Trophoblast cell (in vitro differentiated cells and primary cell): ENCODE data around the gene AOX1.

Experiments used
- DNase-seq, 2 donors: peaks; one replicate each; pipeline ENCODE4 v3.0.0-alpha.2; 2016
- H2AFZ ChIP-seq: 2 replicates; pipeline ENCODE4 v1.6.1; 2013; ENCODE audit warnings: low read length, moderate library complexity, mild to moderate bottlenecking; ENCODE audit not compliant: insufficient read depth, poor library complexity
- H2AK5ac ChIP-seq: 2 replicates; pipeline ENCODE4 v1.6.1; 2013; ENCODE audit warnings: mild to moderate bottlenecking, low read length
- H2BK120ac ChIP-seq: 2 replicates; pipeline ENCODE4 v1.6.1; 2013; ENCODE audit warnings: low read length, mild to moderate bottlenecking, moderate library complexity; ENCODE audit not compliant: insufficient read depth, poor library complexity
- H2BK12ac ChIP-seq: 2 replicates; pipeline ENCODE4 v1.6.1; 2013; ENCODE audit warnings: mild to moderate bottlenecking, low read length, moderate library complexity
- H2BK5ac ChIP-seq: 2 replicates; pipeline ENCODE4 v1.6.1; 2013; ENCODE audit warnings: low read length, low read depth, moderate library complexity, mild to moderate bottlenecking; ENCODE audit not compliant: poor library complexity
- H3K14ac ChIP-seq: 2 replicates; pipeline ENCODE4 v1.6.1; 2013; ENCODE audit warnings: mild to moderate bottlenecking, low read length
- H3K18ac ChIP-seq: 2 replicates; pipeline ENCODE4 v1.6.1; 2013; ENCODE audit warnings: mild to moderate bottlenecking, low read length
- H3K23ac ChIP-seq: 2 replicates; pipeline ENCODE4 v1.6.1; 2013; ENCODE audit warnings: low read length
- H3K27ac ChIP-seq: 2 replicates; pipeline ENCODE4 v1.5.1; 2013; ENCODE audit warnings: low read depth, mild to moderate bottlenecking, inconsistent platforms, low read length, moderate library complexity
- H3K27me3 ChIP-seq: 2 replicates; pipeline ENCODE4 v1.6.1; 2013; ENCODE audit warnings: inconsistent platforms, mild to moderate bottlenecking, low read length, moderate library complexity; ENCODE audit not compliant: insufficient read depth
- H3K36me3 ChIP-seq, 2 experiments: 1 replicate in 1 of 2; 2 replicates in 1 of 2; pipeline ENCODE4 v1.6.1; 2013; ENCODE audit warnings: low read length in 2 of 2, mild to moderate bottlenecking in 2 of 2, moderate library complexity in 1 of 2; ENCODE audit not compliant: insufficient read depth in 2 of 2, control insufficient read depth in 1 of 2
- H3K4ac ChIP-seq: 2 replicates; pipeline ENCODE4 v1.6.1; 2013; ENCODE audit warnings: low read depth, mild to moderate bottlenecking, low read length, moderate library complexity
- H3K4me1 ChIP-seq, 2 experiments: 1 replicate in 1 of 2; 2 replicates in 1 of 2; pipeline ENCODE4 v1.6.1; 2013; ENCODE audit warnings: low read length in 2 of 2, mild to moderate bottlenecking in 2 of 2, moderate library complexity in 1 of 2; ENCODE audit not compliant: insufficient read depth in 2 of 2, control insufficient read depth in 1 of 2
- H3K4me2 ChIP-seq: 2 replicates; pipeline ENCODE4 v1.6.1; 2013; ENCODE audit warnings: inconsistent platforms, mild to moderate bottlenecking, low read length, moderate library complexity
- H3K4me3 ChIP-seq: 2 replicates; pipeline ENCODE4 v1.5.1; 2013; ENCODE audit warnings: mild to moderate bottlenecking, low read depth, low read length, inconsistent platforms
- H3K79me1 ChIP-seq: one replicate; pipeline ENCODE4 v1.6.1; 2013; ENCODE audit warnings: low read length
- H3K79me2 ChIP-seq: 2 replicates; pipeline ENCODE4 v1.6.1; 2013; ENCODE audit warnings: low read length, mild to moderate bottlenecking; ENCODE audit not compliant: control insufficient read depth, insufficient read depth, poor library complexity
- H3K9ac ChIP-seq: 2 replicates; pipeline ENCODE4 v1.6.1; 2013; ENCODE audit warnings: mild to moderate bottlenecking, low read length
- H3K9me3 ChIP-seq: 2 replicates; pipeline ENCODE4 v1.6.1; 2013; ENCODE audit warnings: low read depth, mild to moderate bottlenecking, control low read depth, inconsistent platforms, low read length; ENCODE audit not compliant: insufficient read depth
- H4K12ac ChIP-seq: 2 replicates; pipeline ENCODE4 v1.6.1; 2013; ENCODE audit warnings: low read depth, mild to moderate bottlenecking, low read length, moderate library complexity
- H4K8ac ChIP-seq: 2 replicates; pipeline ENCODE4 v1.6.1; 2013; ENCODE audit warnings: low read depth, mild to moderate bottlenecking, low read length, moderate library complexity
- H4K91ac ChIP-seq: one replicate; pipeline ENCODE4 v1.6.1; 2013; ENCODE audit warnings: low read depth, mild to moderate bottlenecking, low read length, moderate library complexity
- WGBS: extraction: QIAGEN DNeasy Blood & Tissue Kit; methylation state at CpG from one replicate; pipeline ENCODE4 v1.1.7; 2013; ENCODE audit warnings: missing lambda C conversion rate; ENCODE audit not compliant: insufficient read length, insufficient coverage; ENCODE audit errors: extremely low coverage; 5-methylcytosine and 5-hydroxymethylcytosine counted together

AOX1 gene

DNA sequence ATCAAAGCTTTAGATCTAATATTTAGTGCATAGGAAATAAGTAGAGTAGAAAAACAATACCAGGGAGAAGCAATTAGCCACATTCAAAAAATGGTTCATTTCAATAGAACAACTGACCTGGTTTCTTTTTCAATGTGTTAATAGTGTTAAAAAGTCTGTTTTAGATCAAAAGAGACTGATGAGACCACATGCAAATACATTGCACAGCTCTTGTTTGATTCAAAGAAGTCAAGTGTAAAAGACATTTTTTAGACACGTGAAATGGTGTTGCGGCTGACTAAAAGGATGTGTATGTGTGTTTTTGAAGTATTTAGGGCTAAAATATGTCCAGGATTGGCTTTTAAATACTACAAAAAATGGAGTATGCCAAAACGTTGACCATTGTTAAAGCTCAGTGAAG, 1.2 kb upstream of the AOX1 start:
- Histone ChIP-seq H4K91ac (no peak overlapping the region), H3K9me3 (no peaks in the 10 kb centered on the region), H3K4me1 (peaks cover 9 to 11% of the 10 kb centered on the region in 2 experiments), H3K79me2 (no peaks in the 10 kb centered on the region), H3K79me1 (no peaks in the 10 kb centered on the region), H4K8ac (no peak overlapping the region), H3K4me3 (no peak overlapping the region), H2AFZ (no peak overlapping the region), H3K36me3 (no peaks in the 10 kb centered on the region), H3K4me2 (no peak overlapping the region), H3K27ac (no peak overlapping the region), H2AK5ac (no peak overlapping the region), H3K27me3 (peaks cover 14% of the 10 kb centered on the region), H2BK5ac (no peak overlapping the region), H3K23ac (no peak overlapping the region), H3K4ac (no peak overlapping the region), H3K14ac (no peak overlapping the region), H2BK12ac (no peak overlapping the region), H4K12ac (no peak overlapping the region), H3K9ac (no peak overlapping the region), H2BK120ac (no peak overlapping the region), H3K18ac (no peak overlapping the region)
- WGBS, result no CpG with 5 or more reads among the region's 3 CpGs
- no peak for DNase-seq

- Histone ChIP-seq H2AFZ (no peak overlapping the region), H3K4me3 (no peak overlapping the region), H3K79me1 (no peaks in the 10 kb centered on the region), H3K14ac (no peak overlapping the region), H3K4ac (no peak overlapping the region), H3K9ac (no peak overlapping the region), H3K27me3 (peaks cover 14% of the 10 kb centered on the region), H2BK12ac (no peak overlapping the region), H2BK120ac (no peak overlapping the region), H3K27ac (no peak overlapping the region), H2AK5ac (no peak overlapping the region), H3K4me1 (peaks cover 9 to 11% of the 10 kb centered on the region in 2 experiments), H3K4me2 (peak overlapping the region; percentile 68), H2BK5ac (no peak overlapping the region), H4K12ac (no peak overlapping the region), H3K9me3 (no peaks in the 10 kb centered on the region), H4K8ac (no peak overlapping the region), H3K23ac (no peak overlapping the region), H3K79me2 (no peaks in the 10 kb centered on the region), H3K18ac (no peak overlapping the region), H4K91ac (no peak overlapping the region), H3K36me3 (no peaks in the 10 kb centered on the region)
- WGBS, result no CpG with 5 or more reads among the region's 2 CpGs
- no peak for DNase-seq
These were observed 479 bp upstream of the AOX1 start for GRCh38 chr2:200585340-200585729.

GRCh38 chr2:200586644-200586975, 796 bp downstream of the AOX1 start:
- WGBS, result no CpG with 5 or more reads among the region's 9 CpGs
- Histone ChIP-seq H3K23ac (no peak overlapping the region), H3K14ac (no peak overlapping the region)

DNA sequence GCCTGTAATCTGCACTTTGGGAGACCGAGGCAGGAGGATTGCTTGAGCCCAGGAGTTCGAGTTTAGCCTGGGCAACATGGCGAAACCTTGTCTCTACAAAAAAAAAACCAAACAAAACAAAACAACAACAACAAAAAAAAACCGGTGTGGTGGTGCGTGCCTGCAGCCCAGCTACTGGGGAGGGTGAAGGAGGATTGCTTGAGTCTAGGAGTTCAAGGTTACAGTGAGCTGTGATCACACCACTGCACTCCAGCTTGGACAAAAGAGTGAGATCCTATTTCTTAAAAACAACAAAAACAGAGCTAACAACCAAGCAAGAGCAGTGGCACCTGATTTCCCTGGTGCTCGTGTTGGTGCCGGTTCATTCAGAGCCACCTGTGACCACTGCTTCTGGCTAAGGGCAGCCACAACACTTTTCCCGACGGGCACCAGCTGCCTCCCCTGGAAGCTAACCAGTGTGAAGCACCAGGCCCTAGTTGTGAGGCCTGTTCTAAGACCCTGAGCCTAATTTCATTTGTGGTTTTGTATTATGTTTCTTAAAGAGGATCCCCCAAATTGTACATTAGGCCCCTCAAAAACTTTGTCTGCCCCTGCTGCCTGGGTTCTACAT, 1.3 kb downstream of the AOX1 start:
- Histone ChIP-seq H3K4me3 (no peak overlapping the region), H4K12ac (no peak overlapping the region)
- no CpG with 5 or more reads among the region's 9 CpGs for WGBS

More at GRCh38 chr2:200586644-200586975, 796 bp downstream of the AOX1 start:
- H2BK12ac ChIP-seq, result no peak overlapping the region
- H3K4ac ChIP-seq, result no peak overlapping the region
- H3K4me2 ChIP-seq, result peak overlapping the region; percentile 68
- H3K9ac ChIP-seq, result no peak overlapping the region
- H3K79me1 ChIP-seq, result no peaks in the 10 kb centered on the region
- no peaks in the 10 kb centered on the region for H3K79me2 ChIP-seq
- peaks cover 14% of the 10 kb centered on the region for H3K27me3 ChIP-seq
- H2BK5ac ChIP-seq, result no peak overlapping the region
- H2AK5ac ChIP-seq, result no peak overlapping the region
- H4K8ac ChIP-seq, result no peak overlapping the region
- H4K91ac ChIP-seq, result no peak overlapping the region
- H3K18ac ChIP-seq, result no peak overlapping the region
- H3K27ac ChIP-seq, result no peak overlapping the region
- no peak overlapping the region for H3K4me3 ChIP-seq
- no peaks in the 10 kb centered on the region for H3K9me3 ChIP-seq
- no peak for DNase-seq
- no peak overlapping the region for H4K12ac ChIP-seq
- H3K4me1 ChIP-seq, result peaks cover 9 to 11% of the 10 kb centered on the region in 2 experiments
- no peaks in the 10 kb centered on the region for H3K36me3 ChIP-seq
- H2BK120ac ChIP-seq, result no peak overlapping the region
- H2AFZ ChIP-seq, result no peak overlapping the region

More for the DNA sequence above, 1.3 kb downstream of the AOX1 start:
- Histone ChIP-seq H3K4ac (no peak overlapping the region), H2BK5ac (no peak overlapping the region), H3K79me1 (no peaks in the 10 kb centered on the region), H3K4me2 (no peak overlapping the region), H3K27ac (no peak overlapping the region), H4K8ac (no peak overlapping the region), H2AK5ac (no peak overlapping the region), H2BK120ac (no peak overlapping the region), H3K79me2 (no peaks in the 10 kb centered on the region), H2BK12ac (no peak overlapping the region), H3K14ac (no peak overlapping the region), H3K9me3 (no peaks in the 10 kb centered on the region), H3K27me3 (peaks cover 14% of the 10 kb centered on the region), H3K9ac (no peak overlapping the region), H3K18ac (no peak overlapping the region), H4K91ac (no peak overlapping the region), H3K23ac (no peak overlapping the region), H3K36me3 (no peaks in the 10 kb centered on the region), H2AFZ (no peak overlapping the region), H3K4me1 (peaks cover 9 to 11% of the 10 kb centered on the region in 2 experiments)
- DNase-seq, result no peak
